ENCODE data around the gene ARHGEF17. TPM values are rescaled to one million over a fixed set of nuclear protein-coding genes. Genes with fewer than 3 reads are reported as not detected.
"Not testable (repeated sequence)": the region's sequence is repeated elsewhere in the genome, so short reads cannot be mapped to it uniquely, and the experiment has no call there.

ARHGEF17 gene
- total RNA-seq, 1 donor from 2014 or later = 71.5 TPM

DNA sequence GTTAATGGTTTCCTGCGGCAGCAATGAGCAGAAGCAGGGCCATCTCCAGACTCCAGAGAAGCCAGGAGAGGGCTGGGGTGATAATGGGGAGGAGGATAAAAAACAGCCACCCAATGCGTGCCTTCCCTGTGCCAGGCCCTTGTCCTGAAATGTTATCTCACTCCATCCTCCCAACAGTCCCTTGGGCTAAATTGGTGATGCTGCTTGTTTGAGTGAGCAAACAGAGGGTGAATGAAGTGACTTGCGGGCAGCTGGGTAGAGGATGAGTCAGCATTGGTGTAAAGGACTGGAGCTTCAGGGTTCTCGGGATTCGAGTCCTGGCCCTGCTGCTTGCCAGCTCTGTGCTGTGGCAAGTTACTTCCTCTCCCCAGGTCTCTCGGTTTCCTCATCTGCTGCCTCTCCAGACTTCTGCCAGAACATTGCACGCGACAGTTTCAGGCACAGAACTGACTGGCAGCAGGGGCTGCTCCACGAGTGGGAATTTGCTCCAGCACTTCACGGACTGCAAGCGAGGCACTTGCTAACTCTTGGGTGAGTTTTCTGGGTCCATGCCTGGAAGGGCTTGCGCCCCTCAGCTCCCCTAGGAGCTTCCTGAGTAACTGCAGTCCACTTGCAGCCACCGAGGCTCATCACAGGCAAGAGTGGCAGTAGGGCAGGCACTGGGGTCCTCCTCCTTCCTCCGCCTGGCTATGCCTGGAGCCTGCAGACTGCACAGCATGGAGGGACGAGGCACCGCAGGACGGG is 36.0 kb upstream of the ARHGEF17 start, which contains the start of gene P2RY6:
TSS of gene P2RY6 (plus strand) at position 403 of the 744 bp plus-strand sequence. CDS start 24,181 bp downstream, outside the sequence.
- DNase-seq (ENCODE audit: low spot score) = no peak

GRCh38 chr11:73272680-73273038 is 35.4 kb upstream of the ARHGEF17 start:
- no peak for DNase-seq (ENCODE audit: low spot score)

GRCh38 chr11:73273222-73273895 is 34.7 kb upstream of the ARHGEF17 start:
- DNase-seq (ENCODE audit: low spot score) = no peak

DNA sequence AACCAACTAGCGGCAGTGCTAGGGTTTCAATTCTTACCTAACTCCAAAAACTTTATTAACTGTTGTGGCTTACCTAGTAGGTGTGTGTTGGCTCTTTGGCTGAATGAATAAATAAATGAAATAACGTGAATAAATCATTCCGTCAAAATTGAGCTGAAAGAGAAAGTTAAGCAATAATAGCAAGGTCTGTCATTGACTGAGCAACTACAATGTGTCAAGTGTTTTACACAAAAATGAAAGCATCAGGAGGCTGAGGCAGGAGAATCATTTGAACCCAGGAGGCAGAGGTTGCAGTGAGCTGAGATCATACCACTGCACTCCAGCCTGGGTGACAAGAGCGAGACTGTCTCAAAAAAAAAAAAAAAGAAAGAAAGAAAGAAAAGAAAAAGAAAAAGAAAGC is 33.9 kb upstream of the ARHGEF17 start:
- DNase-seq (ENCODE audit: low spot score) = not testable (repeated sequence)

DNA sequence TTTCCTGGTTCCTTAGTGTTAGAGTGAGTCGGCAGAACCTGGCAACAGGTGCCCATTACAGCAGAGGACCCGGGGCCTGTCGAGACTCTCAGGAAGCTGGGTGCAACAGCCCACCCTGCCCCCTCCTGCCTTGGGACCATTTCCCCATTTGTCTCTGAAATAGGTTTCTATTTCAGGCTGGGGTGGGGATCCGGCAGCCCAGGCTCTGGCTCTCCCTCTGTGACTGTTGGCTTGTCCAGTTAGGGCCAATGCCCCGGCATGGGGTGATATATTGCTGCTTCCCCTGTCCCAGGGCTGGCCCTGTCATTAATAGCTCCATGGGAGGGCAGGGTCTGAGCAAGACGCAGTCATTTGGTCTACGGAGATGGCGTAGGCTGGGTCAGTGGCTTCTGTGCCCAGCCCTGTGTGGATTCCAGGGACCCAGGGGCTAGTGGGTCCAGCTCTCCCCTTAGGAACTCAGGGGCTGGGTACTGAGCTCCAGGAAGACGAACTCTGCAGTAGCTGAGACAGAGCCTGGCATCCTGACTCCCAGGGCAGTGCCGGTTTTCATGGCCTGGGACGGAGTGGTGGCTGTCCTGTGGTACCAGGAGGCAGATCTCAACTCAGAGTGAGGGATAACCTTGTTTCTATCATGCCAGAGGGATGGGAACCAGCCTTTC is 33.2 kb upstream of the ARHGEF17 start:
- DNase-seq (ENCODE audit: low spot score) = no peak

DNA sequence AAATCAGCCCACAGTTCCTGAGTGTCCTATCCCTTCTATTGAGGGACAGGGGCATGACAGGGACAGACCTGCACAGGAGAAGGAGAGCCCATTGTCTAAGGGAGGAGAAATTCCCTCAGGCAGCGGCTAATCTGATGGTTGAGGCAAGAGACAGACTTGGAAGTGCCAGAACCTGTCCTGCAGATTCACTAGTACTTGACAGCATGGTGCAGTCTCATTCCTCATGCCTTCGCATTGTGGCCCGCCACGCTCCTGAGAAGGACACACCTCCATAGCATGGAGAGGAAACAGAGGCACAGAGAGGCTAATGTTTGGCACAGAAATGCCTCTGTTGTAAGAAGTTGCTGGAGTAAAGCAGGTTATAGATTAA is 32.7 kb upstream of the ARHGEF17 start:
- no peak for DNase-seq (ENCODE audit: low spot score)

GRCh38 chr11:73277467-73277866 is 30.6 kb upstream of the ARHGEF17 start:
- no peak for DNase-seq (ENCODE audit: low spot score)

- no peak for DNase-seq (ENCODE audit: low spot score)
Measured at GRCh38 chr11:73280626-73281025, 27.4 kb upstream of the ARHGEF17 start.

- no peak for DNase-seq (ENCODE audit: low spot score)
Measured at GRCh38 chr11:73281201-73281741, 26.8 kb upstream of the ARHGEF17 start.

GRCh38 chr11:73281796-73282660 is 26.0 kb upstream of the ARHGEF17 start:
- DNase-seq (ENCODE audit: low spot score) = no peak

GRCh38 chr11:73283276-73284000 is 24.6 kb upstream of the ARHGEF17 start:
- no peak for DNase-seq (ENCODE audit: low spot score)

DNA sequence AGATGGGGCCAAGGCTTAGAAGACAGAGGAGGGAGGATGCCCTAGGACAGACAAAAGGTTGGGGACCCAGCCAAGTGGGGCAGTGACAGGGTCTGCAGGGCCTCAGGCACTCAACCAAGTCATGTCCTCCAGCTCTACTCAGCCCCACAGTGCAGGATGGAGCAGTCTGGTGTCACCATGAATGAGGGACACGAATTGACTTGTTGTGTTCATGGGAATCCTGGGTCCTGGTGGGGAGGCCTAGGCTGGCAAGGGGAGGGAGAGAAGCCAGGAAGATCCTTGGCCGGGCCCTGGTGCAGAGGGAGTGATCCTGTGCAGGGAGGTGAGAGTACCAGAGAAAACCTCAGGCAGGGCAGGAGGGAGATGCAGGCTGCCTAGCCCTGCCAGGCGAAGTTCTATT is 24.0 kb upstream of the ARHGEF17 start:
- no peak for DNase-seq (ENCODE audit: low spot score)

DNA sequence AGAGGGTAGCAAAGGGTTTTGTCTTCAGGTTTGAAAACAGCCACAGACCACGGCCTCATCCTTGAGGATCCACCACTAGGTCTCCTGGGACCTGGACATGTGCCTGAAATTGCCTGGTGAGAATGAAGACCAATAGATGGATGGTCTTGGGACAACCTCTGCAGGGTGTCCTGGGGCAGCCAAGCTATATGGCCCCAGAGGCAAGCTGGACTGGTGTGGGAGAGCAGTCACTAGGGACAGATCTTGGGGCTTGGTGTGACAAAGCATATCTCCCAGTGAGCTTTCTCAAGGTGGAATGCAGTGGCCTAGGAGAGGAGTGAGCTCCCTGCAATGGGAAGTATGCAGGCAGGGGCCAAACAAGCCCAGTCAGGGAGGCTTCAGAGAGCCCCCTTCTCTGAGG is 22.4 kb upstream of the ARHGEF17 start:
- DNase-seq (ENCODE audit: low spot score) = no peak

GRCh38 chr11:73286240-73286810 is 21.8 kb upstream of the ARHGEF17 start:
- DNase-seq (ENCODE audit: low spot score) = no peak

GRCh38 chr11:73287400-73288101 is 20.5 kb upstream of the ARHGEF17 start:
- no peak for DNase-seq (ENCODE audit: low spot score)

DNA sequence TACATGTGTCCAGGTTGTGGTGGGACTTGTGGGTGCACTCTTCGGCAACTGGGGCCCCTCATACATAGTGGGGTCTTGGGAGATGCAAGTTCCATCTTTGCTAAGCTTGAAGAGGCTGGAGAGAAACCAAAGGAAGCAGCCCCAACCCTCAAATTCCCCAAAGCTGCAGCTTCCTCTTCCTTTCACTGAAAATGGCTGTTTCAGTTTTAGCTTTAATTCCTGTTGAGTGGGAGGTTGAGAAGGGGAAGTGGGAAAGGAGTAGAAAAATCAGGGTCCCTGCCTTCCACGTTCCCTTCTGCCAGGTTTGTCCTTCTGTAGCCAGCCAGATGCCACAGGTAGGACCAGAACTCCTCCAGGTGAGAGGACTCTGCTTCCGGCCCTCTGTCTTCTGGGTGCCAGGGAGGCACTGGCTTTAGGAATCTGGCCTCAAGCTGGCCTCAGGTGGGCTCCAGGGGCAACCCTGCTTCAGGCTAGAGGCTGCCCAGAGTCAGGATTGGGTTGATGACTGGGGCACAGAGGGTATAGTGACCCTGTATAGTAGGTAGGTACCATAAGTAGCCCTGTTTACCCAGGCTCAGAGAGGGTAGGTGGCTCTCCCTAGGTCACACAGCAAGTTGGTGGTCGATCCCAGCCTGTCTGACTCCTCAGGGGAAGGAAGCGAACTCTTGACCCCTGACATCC is 19.7 kb upstream of the ARHGEF17 start:
- DNase-seq (ENCODE audit: low spot score) = no peak

DNA sequence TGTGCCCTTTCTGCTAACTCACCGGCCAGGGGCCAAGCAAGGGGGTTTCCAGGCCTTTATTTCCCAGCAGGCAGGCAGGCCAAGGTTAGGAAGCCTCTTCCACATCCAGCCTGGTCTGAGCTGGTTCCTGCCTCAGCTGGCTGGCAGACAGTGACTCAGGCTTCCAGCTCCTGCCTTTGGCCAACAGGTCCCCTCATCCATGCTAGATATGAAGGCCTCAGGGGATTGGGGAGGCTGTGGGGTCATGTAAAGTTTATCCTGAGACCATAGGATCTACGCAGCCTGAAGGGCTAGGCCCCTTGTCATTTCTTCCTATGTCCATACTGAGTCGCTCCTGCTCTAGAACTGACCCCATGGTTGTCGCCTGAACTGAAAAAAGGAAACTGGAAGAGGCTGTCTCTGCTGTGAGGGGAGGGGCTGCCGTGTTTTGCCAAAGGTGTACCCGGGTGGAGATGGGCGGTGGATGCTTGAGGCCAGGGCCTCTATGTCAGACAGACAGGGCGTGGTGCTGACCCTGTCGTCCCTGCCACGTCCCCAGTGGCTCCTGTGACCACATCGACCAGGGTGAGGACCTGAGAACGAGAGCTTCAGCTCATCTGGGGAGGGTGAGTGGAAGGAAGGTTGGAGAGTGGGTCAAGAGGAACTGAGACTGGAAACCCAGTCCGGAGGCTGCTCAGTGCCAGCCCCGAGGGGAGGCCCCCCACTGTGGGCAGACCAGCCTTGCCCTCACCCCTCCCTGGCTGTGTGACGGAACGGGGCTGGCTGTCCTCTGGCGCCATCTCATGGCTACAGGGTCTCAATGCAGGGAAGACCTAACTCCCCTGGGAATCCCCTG is 19.0 kb upstream of the ARHGEF17 start:
- DNase-seq (ENCODE audit: low spot score) = peak; percentile 76

DNA sequence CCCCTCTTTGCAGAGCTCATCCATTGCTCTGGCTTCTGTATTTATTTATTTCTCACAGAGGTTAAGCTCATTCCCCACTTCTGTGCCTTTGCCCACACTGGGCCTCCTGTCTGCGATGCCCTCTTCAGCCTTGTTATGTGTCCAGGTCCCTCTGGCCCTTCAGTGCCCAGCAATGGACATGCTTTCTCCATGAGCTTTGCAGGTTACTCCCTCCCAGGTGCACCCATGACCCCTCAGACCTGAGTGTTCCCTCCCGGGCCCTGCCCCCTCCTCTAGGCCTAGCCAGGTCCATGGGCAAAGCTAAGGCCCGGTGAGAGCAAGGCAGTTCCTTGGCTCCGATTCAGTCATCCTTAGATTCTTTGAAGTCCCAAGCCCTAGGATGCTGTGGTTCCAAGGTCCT is 17.5 kb upstream of the ARHGEF17 start:
- no peak for DNase-seq (ENCODE audit: low spot score)

Data from ureter (tissue), 1 donor.